HG03139 (cell line): ENCODE measurements around the gene APOA1.
A peak's percentile ranks its signal among the peaks of the same experiment; 100 is the strongest.
"Not testable (repeated sequence)": the region's sequence is repeated elsewhere in the genome, so short reads cannot be mapped to it uniquely, and the experiment has no call there.

Experiments
- ATAC-seq: cut with Tn5 transposase; IDR thresholded peaks from one replicate; pipeline ENCODE4 v1.9.1; 2021; ENCODE audit not compliant: unreplicated experiment

The APOA1 gene

GRCh38 chr11:116835042-116835772, 2.2 kb downstream of the APOA1 start:
- ATAC-seq = peak; percentile 37

GRCh38 chr11:116834535-116835041, 2.8 kb downstream of the APOA1 start:
- ATAC-seq = not testable (repeated sequence)

- no peak for ATAC-seq
Measured at GRCh38 chr11:116833816-116834534, 3.4 kb downstream of the APOA1 start.

- no peak for ATAC-seq
Measured at GRCh38 chr11:116833491-116833815, 4.0 kb downstream of the APOA1 start.

GRCh38 chr11:116832350-116833290, 4.8 kb downstream of the APOA1 start:
- no peak for ATAC-seq

GRCh38 chr11:116831790-116832349, 5.6 kb downstream of the APOA1 start:
- no peak for ATAC-seq

GRCh38 chr11:116830184-116830912, 7.1 kb downstream of the APOA1 start:
- no peak for ATAC-seq

- ATAC-seq = no peak
Measured at GRCh38 chr11:116829525-116830183, 7.8 kb downstream of the APOA1 start, which contains the start of gene APOC3. TSS of gene APOC3 (plus strand) at chr11:116829907. CDS start at chr11:116830583, 676 bp downstream.

- ATAC-seq = no peak
Measured at GRCh38 chr11:116828632-116829524, 8.5 kb downstream of the APOA1 start.

- ATAC-seq = no peak
Measured at GRCh38 chr11:116827461-116827860, 10.0 kb downstream of the APOA1 start.

- ATAC-seq = no peak
Measured at GRCh38 chr11:116826751-116827431, 10.5 kb downstream of the APOA1 start.

- ATAC-seq = no peak
Measured at GRCh38 chr11:116825854-116826750, 11.3 kb downstream of the APOA1 start.

GRCh38 chr11:116825434-116825833, 12.0 kb downstream of the APOA1 start:
- no peak for ATAC-seq

- no peak for ATAC-seq
Measured at GRCh38 chr11:116823031-116823843, 14.2 kb downstream of the APOA1 start, which contains the start of gene APOA4. TSS of gene APOA4 (minus strand) at chr11:116823304. CDS start at chr11:116823191, 113 bp downstream.

GRCh38 chr11:116822575-116822974, 14.8 kb downstream of the APOA1 start:
- ATAC-seq = no peak
